BE2C (cell line): ENCODE measurements around the gene TAGAP.
"Not testable (repeated sequence)": the region's sequence is repeated elsewhere in the genome, so short reads cannot be mapped to it uniquely, and the experiment has no call there.

Source experiments
- DNase-seq: peaks from one replicate; pipeline ENCODE4 v3.0.0-alpha.2; 2020
- H3K27me3 ChIP-seq: fragments of 250-450 bp; sonication (Bioruptor Pico); 2 replicates; pipeline ENCODE4 v1.5.1; 2020; ENCODE audit warnings: mild to moderate bottlenecking
- H3K36me3 ChIP-seq: fragments of 250-450 bp; sonication (Bioruptor Pico); 2 replicates; pipeline ENCODE4 v1.5.1; 2020; ENCODE audit warnings: mild to moderate bottlenecking
- H3K4me1 ChIP-seq: fragments of 250-450 bp; sonication (Bioruptor Pico); 2 replicates; pipeline ENCODE4 v1.5.1; 2020
- H3K4me3 ChIP-seq: 2 replicates; pipeline ENCODE4 v1.5.1; 2011; ENCODE audit warnings: low read depth, low read length
- H3K9me3 ChIP-seq: fragments of 250-450 bp; sonication (Bioruptor Pico); 2 replicates; pipeline ENCODE4 v1.5.1; 2020
- TF ChIP-seq, protein P1 (sequence below): IDR thresholded peaks from 2 replicates; pipeline ENCODE4 v1.5.1; 2012; ENCODE audit warnings: mild to moderate bottlenecking, low read depth, low read length

TAGAP gene

DNA sequence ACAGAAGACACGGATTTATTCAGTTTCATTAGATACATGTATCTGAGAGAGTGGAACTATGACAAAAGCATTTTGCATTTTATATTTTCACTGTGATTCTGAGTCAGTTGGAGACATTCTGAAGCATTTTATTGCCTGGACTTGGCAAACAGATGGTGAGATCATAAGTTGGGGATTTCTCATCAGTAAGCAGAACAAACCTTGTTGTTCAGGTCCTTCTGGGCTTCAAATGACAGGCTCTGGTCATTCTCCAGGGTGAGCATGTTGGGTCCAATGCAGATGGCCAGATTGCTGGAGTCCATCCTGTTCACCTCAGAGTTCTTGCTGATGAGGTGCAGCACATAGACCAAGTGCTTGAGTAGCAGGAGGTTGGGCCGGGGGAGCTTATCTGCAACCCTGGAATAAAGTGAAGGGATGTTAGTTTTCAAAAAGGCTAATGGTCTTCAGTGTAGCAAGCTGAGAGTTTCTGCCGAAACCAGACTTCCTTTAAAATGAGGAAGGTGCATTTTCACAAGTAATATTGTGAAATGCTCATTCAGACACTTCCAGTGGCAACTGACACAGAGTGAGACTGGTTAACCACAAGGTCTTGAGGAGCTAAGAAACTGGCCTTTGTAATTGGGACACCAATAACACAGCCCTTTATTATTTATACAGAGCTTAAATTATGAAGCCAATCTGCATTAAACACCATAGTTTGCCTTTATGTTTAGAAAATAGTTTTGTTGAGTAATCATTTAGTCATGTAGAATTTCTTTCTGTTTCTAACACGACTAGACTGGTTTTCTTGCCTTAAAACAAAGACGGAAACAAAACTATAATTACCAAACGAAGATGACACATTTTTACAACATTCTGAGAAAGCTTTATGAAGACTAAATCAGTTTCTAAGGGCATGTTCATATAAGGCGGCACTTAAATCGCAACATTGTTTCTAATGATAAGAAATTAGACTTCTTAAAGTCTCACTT lies 5.6 kb downstream of the TAGAP start:
- Histone ChIP-seq H3K4me1 (no peaks in the 10 kb centered on the region), H3K36me3 (no peaks in the 10 kb centered on the region), H3K9me3 (no peaks in the 10 kb centered on the region), H3K27me3 (peaks cover 98% of the 10 kb centered on the region), H3K4me3 (no peak overlapping the region)
- TF ChIP-seq, protein P1, sequence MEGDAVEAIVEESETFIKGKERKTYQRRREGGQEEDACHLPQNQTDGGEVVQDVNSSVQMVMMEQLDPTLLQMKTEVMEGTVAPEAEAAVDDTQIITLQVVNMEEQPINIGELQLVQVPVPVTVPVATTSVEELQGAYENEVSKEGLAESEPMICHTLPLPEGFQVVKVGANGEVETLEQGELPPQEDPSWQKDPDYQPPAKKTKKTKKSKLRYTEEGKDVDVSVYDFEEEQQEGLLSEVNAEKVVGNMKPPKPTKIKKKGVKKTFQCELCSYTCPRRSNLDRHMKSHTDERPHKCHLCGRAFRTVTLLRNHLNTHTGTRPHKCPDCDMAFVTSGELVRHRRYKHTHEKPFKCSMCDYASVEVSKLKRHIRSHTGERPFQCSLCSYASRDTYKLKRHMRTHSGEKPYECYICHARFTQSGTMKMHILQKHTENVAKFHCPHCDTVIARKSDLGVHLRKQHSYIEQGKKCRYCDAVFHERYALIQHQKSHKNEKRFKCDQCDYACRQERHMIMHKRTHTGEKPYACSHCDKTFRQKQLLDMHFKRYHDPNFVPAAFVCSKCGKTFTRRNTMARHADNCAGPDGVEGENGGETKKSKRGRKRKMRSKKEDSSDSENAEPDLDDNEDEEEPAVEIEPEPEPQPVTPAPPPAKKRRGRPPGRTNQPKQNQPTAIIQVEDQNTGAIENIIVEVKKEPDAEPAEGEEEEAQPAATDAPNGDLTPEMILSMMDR: no peak
- DNase-seq: no peak

DNA sequence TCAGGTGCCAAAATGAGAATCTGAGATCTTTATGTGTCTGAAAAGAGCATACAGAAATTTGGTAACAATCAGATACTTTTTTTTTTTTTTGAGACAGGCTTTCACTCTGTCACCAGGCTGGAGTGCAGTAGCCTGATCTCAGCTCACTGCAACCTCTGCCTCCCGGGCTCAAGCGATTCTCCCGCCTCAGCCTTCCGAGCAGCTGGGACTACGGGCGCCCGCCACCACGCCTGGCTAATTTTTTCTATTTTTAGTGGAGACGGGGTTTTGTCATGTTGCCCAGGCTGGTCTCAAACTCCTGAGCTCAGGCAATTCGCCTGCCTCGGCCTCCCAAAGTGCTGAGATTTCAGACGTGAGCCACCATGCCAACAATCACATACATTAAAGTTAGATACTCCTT lies 6.5 kb downstream of the TAGAP start:
- H3K4me1 ChIP-seq, H3K4me3 ChIP-seq, H3K9me3 ChIP-seq, DNase-seq, H3K36me3 ChIP-seq: not testable (repeated sequence)
- peaks cover 95% of the 10 kb centered on the region for H3K27me3 ChIP-seq

DNA sequence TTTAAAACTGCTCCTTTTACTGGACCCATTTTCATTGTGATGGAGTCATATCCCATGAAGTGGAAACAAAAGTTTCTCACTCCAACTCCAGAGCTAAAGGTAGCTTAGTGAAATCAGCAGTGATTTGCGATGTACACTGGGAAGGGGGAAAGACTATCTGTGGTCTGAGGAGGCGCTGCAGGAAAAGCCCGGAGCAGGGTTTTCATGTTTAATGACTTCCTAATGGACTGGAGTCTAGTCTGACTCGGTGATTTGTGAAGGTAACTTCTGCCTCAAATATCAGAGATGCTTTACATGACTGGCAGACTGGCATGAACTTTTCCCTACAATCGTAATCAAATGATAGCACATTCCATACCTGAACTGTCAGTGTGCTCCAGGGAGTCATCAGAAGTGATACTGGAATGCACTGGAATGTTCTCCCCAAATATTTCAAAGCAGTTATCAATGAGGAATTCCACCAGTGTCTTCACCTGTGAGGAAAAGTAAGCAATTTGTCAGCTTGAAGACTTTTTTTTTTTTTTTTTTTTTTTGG lies 7.0 kb downstream of the TAGAP start:
- H3K4me1 ChIP-seq: no peaks in the 10 kb centered on the region

DNA sequence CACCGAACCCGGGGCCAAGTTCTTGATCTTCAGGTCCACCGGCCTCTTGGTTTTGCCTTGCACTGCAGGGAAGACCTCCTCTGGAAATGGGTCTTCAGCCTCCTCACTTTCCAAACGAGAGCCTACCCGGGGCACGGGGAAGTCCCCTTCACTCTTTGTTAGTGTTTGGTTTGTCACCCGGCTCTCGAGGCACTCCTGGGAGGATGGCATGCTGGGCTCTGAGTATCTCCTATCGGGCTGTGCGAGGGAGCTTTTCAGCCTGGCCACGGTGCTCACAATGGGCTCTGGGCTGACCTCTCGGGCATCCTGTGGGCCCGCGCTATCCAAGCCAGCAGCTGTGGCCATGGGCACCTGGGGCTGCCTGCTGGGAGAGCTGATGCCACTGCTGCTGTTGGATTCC lies 8.1 kb downstream of the TAGAP start:
- Histone ChIP-seq H3K27me3 (peaks cover 94% of the 10 kb centered on the region), H3K36me3 (no peaks in the 10 kb centered on the region), H3K4me3 (no peak overlapping the region), H3K4me1 (no peaks in the 10 kb centered on the region), H3K9me3 (no peaks in the 10 kb centered on the region)
- TF ChIP-seq, protein P1: no peak
- no peak for DNase-seq

More for the DNA sequence above, 7.0 kb downstream of the TAGAP start:
- TF ChIP-seq, protein P1: peak; percentile 7; the same call in 1 of the 2 replicates
- no peaks in the 10 kb centered on the region for H3K36me3 ChIP-seq
- no peak overlapping the region for H3K4me3 ChIP-seq
- peaks cover 95% of the 10 kb centered on the region for H3K27me3 ChIP-seq
- H3K9me3 ChIP-seq: no peaks in the 10 kb centered on the region
- DNase-seq: no peak

DNA sequence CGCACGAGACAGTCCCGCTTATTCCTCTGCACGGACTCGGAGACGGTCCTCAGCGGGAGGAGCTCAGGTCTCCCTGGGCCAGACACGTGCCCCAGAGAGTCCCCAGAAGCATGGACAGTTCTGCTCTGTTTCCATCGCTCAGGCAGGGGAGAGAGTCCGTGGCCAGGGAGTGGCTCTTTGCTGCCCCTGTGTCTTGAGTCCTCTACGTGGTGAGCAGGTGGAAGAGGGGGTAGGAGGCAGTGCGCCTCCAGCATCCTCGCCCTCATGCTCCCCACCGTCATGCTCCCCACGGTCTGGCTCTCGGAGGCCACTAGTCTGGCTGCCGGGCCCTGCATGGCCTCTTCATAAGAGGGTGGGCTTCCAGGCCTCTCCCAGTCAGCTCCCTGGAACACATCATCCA lies 8.9 kb downstream of the TAGAP start:
- no peaks in the 10 kb centered on the region for H3K36me3 ChIP-seq
- H3K4me1 ChIP-seq: no peaks in the 10 kb centered on the region
- H3K9me3 ChIP-seq: no peaks in the 10 kb centered on the region
- peaks cover 86% of the 10 kb centered on the region for H3K27me3 ChIP-seq
- TF ChIP-seq, protein P1: no peak
- H3K4me3 ChIP-seq: no peak overlapping the region
- DNase-seq: no peak

DNA sequence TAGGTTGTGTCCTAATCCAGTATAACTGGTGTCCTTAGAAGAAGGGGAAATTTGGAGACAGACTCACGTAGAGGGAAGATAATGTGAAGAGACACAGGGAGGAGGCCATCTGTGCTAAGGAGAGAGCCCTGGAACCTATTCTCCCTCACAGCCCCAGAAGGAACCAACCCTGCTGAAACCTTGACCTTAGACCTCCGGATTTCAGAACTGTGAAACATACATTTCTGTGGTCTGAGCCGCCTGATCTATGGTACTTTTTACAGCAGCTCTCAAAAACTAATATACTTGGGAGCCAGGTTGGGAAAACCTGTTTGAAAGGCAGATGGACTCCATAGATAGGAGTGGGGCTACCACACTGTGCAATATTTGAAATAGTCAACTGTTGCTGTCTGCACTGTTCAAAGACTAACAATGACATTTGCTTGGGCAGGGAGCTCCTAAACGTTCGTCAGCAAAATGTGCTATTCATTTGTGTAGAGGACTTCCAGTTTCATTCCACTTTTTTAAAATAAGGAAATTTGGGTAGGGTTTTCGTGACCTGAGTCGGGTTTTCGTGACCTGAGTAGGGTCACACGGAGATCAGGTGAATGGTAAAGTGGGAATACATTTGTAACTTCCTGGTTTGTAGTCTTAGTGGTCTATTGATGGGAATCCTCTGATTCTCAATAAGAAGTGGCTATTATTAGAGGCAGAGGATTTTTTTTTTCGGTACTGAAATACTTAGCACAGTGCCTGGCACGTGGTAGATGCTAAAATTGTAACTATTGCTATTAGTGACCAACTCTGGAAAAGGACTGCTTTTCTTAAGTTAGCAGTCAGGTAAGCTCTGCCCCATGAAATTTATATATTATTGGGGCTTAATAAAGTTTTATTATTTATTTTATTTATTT lies 11.4 kb downstream of the TAGAP start:
- DNase-seq: no peak
- no peaks in the 10 kb centered on the region for H3K4me1 ChIP-seq
- H3K9me3 ChIP-seq: no peaks in the 10 kb centered on the region
- H3K36me3 ChIP-seq: no peaks in the 10 kb centered on the region
- TF ChIP-seq, protein P1: no peak
- no peak overlapping the region for H3K4me3 ChIP-seq
- peaks cover 61% of the 10 kb centered on the region for H3K27me3 ChIP-seq
